Stomach smooth muscle (tissue), 2 donors: ENCODE data around the gene NEK10.

Source experiments
- H3K27ac ChIP-seq: one replicate; pipeline ENCODE4 v1.7.0; 2013; ENCODE audit warnings: mild to moderate bottlenecking, low read length, inconsistent platforms
- H3K27me3 ChIP-seq, 2 donors: one replicate each; pipeline ENCODE4 v1.7.0; 2013; ENCODE audit warnings: low read length in 2 of 2; ENCODE audit not compliant: insufficient read depth in 2 of 2, control insufficient read depth in 1 of 2
- H3K36me3 ChIP-seq, 2 donors: one replicate each; pipeline ENCODE4 v1.7.0; 2013; ENCODE audit warnings: low read length in 2 of 2; ENCODE audit not compliant: control insufficient read depth in 2 of 2, insufficient read depth in 2 of 2
- H3K4me1 ChIP-seq: one replicate; pipeline ENCODE4 v1.7.0; 2013; ENCODE audit warnings: low read length; ENCODE audit not compliant: control insufficient read depth, insufficient read depth
- H3K4me3 ChIP-seq, 2 donors: one replicate each; pipeline ENCODE4 v1.7.0; 2013; ENCODE audit warnings: low read length in 2 of 2
- H3K9ac ChIP-seq, 2 donors: one replicate each; pipeline ENCODE4 v1.7.0; 2013; ENCODE audit warnings: low read length in 2 of 2, mild to moderate bottlenecking in 1 of 2
- H3K9me3 ChIP-seq, 2 donors: one replicate each; pipeline ENCODE4 v1.7.0; 2013; ENCODE audit warnings: low read length in 2 of 2; ENCODE audit not compliant: control insufficient read depth in 2 of 2
- donor health status: healthy.
- donor health status: Pancreatic carcinoma.

Gene NEK10

GRCh38 chr3:27138005-27138404 lies 231.2 kb downstream of the NEK10 start:
- Histone ChIP-seq H3K27ac (no peak overlapping the region), H3K9ac (no peak overlapping the region), H3K4me1 (no peaks in the 10 kb centered on the region), H3K4me3 (no peak overlapping the region), H3K27me3 (no peaks in the 10 kb centered on the region), H3K9me3 (peaks cover 2 to 5% of the 10 kb centered on the region in 2 donors), H3K36me3 (no peaks in the 10 kb centered on the region)

DNA sequence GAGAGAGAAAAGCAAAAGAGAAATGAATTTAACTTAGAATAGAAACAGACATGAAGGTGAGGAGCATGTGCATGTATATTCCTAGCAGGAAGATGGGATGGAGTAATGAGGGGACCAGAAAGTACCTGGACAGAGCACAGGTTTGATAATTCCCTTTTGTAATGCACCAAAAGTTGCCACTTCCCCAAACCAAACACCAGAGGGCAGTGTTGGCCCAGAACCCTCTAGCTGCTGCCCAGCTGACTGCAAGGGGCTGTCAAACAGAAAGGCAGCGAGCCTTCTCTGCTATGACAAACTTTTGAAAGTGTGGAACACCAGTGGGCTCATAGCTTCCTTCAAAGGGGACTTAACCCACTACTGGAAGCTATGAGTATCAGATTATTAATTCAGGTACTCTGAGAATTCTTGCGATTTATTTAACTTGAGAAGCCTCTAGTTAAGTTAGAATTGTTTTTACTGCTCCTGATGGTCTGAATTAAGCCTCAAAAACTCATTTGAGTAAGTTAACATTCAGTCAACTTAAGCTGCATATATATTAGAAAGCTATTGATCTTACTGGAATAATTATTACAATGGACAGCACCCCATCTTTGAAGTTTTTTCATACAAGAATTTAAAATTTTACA lies 234.9 kb downstream of the NEK10 start:
- H3K4me3 ChIP-seq = no peak overlapping the region
- H3K36me3 ChIP-seq = no peaks in the 10 kb centered on the region
- no peaks in the 10 kb centered on the region for H3K27me3 ChIP-seq
- no peak overlapping the region for H3K27ac ChIP-seq
- no peaks in the 10 kb centered on the region for H3K9me3 ChIP-seq
- no peaks in the 10 kb centered on the region for H3K4me1 ChIP-seq
- H3K9ac ChIP-seq = no peak overlapping the region

- no peak overlapping the region for H3K27ac ChIP-seq
- no peaks in the 10 kb centered on the region for H3K9me3 ChIP-seq
- H3K9ac ChIP-seq = no peak overlapping the region
- H3K27me3 ChIP-seq = no peaks in the 10 kb centered on the region
- no peaks in the 10 kb centered on the region for H3K4me1 ChIP-seq
- no peaks in the 10 kb centered on the region for H3K36me3 ChIP-seq
- no peak overlapping the region for H3K4me3 ChIP-seq
Observed at GRCh38 chr3:27133060-27133459, 236.1 kb downstream of the NEK10 start.

DNA sequence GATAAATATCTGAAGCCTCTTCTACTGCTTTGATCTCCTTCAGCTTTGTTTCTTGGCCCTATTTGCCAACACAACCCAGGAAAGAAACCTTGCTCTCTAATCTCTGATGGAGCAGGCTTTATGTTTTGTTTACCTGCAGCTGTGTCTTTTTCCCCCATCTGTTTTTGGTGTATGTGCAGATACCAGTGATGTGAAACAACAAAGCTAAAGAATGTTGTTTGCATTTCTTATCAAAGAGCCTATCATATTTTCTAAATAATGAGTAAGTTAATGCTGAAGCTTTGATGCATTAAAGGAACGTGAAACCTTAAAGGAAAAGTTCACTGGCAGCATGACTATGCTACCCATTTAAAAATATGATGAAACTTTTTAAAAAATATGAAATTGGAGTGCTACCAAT lies 238.4 kb downstream of the NEK10 start:
- no peaks in the 10 kb centered on the region for H3K9me3 ChIP-seq
- H3K9ac ChIP-seq = no peak overlapping the region
- no peaks in the 10 kb centered on the region for H3K27me3 ChIP-seq
- H3K4me1 ChIP-seq = no peaks in the 10 kb centered on the region
- H3K36me3 ChIP-seq = no peaks in the 10 kb centered on the region
- H3K4me3 ChIP-seq = no peak overlapping the region
- H3K27ac ChIP-seq = no peak overlapping the region

GRCh38 chr3:27127879-27128278 lies 241.3 kb downstream of the NEK10 start:
- no peaks in the 10 kb centered on the region for H3K27me3 ChIP-seq
- no peaks in the 10 kb centered on the region for H3K36me3 ChIP-seq
- H3K9me3 ChIP-seq = no peaks in the 10 kb centered on the region
- no peak overlapping the region for H3K4me3 ChIP-seq
- H3K9ac ChIP-seq = no peak overlapping the region
- no peak overlapping the region for H3K27ac ChIP-seq
- no peaks in the 10 kb centered on the region for H3K4me1 ChIP-seq

- Histone ChIP-seq H3K36me3 (no peaks in the 10 kb centered on the region), H3K27me3 (no peaks in the 10 kb centered on the region), H3K9me3 (no peaks in the 10 kb centered on the region), H3K27ac (no peak overlapping the region), H3K4me1 (no peaks in the 10 kb centered on the region), H3K4me3 (no peak overlapping the region), H3K9ac (no peak overlapping the region)
Observed at GRCh38 chr3:27127195-27127594, 242.0 kb downstream of the NEK10 start.

- no peaks in the 10 kb centered on the region for H3K36me3 ChIP-seq
- no peaks in the 10 kb centered on the region for H3K4me1 ChIP-seq
- no peak overlapping the region for H3K4me3 ChIP-seq
- H3K27me3 ChIP-seq = no peaks in the 10 kb centered on the region
- H3K9me3 ChIP-seq = no peaks in the 10 kb centered on the region
- no peak overlapping the region for H3K9ac ChIP-seq
- H3K27ac ChIP-seq = no peak overlapping the region
Observed at GRCh38 chr3:27125821-27126501, 243.2 kb downstream of the NEK10 start.

DNA sequence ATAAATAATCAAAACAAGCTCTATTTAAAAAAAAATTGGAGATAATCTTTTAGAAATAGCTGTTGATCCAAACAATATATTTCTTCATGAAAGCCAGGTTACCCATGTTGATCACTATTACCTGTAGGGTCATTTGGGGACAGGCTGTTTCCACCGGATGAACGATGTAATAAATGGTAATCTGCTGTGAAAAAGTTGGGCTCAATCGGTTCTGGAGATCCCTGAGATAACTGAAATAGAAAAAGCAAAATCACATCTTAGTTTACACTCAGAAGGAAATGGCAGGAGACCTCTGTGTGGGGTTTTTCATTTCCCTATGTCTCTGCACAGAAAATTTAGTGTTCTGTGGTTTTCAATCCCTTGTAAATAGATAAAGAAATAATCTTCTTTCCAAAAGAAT lies 249.5 kb downstream of the NEK10 start:
- Histone ChIP-seq H3K4me1 (no peaks in the 10 kb centered on the region), H3K4me3 (no peak overlapping the region)

DNA sequence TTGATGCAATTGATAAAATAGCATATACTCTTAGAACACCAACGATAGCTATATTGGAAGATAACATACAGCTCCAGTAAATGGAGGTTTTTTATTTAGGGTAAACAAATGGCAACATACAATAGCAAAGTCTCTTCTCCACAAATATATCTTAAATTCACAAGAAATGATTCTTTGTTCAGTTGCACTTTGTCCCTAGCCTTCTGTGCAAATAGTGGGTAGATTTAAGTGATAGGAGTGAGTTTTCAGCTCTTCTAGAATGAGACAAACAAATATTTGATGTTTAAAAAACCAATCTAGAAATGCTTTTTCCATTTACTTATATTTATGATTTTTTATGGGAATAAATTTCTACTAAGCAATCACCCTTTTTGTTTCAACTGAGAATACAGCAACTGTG lies 253.8 kb downstream of the NEK10 start:
- Histone ChIP-seq H3K4me3 (no peak overlapping the region), H3K9me3 (no peaks in the 10 kb centered on the region), H3K27ac (no peak overlapping the region), H3K4me1 (no peaks in the 10 kb centered on the region), H3K27me3 (no peaks in the 10 kb centered on the region), H3K36me3 (no peaks in the 10 kb centered on the region), H3K9ac (no peak overlapping the region)

More for the DNA sequence above, 249.5 kb downstream of the NEK10 start:
- Histone ChIP-seq H3K9me3 (no peaks in the 10 kb centered on the region), H3K9ac (no peak overlapping the region), H3K36me3 (no peaks in the 10 kb centered on the region), H3K27me3 (no peaks in the 10 kb centered on the region), H3K27ac (no peak overlapping the region)

DNA sequence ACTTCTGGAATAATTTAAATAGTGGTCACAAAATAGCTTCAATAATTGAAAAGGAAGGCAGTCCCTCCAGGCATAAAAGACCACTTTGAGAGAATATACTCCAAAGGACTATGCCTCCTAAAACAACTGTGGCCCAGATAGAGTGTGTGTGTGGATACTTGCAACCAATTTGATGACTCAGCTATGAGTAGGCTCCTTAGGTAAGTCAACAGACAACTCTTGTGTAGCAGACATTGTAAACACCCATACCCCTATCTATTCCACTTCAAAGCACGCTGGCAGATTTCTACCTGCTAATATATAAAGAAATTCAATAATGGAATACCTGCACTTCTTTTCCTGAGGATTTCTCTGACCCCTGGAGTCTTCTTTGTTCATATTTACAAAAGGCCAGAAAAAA lies 254.5 kb downstream of the NEK10 start:
- Histone ChIP-seq H3K36me3 (no peaks in the 10 kb centered on the region), H3K27ac (no peak overlapping the region), H3K9me3 (no peaks in the 10 kb centered on the region), H3K4me1 (no peaks in the 10 kb centered on the region), H3K27me3 (no peaks in the 10 kb centered on the region), H3K4me3 (no peak overlapping the region), H3K9ac (no peak overlapping the region)

DNA sequence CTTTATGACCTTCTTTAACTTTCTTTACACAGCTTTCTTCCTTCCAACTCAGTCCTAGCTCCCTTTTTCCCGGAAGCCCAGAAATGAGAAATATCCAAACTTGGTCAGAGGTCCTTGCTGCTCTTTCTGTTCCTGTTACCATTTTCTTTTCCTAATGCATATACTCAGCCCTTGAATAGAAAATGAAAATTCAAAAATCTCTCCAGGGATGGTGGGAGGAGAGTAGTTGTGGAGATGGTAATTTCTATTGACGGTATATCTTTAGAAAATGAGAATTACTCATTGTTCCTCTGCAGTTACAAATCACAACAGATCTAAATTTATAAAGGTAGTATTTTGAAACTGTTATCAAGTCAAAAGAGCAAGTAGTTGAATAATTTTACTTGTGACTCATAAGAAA lies 255.1 kb downstream of the NEK10 start:
- Histone ChIP-seq H3K27ac (no peak overlapping the region), H3K4me1 (no peaks in the 10 kb centered on the region), H3K9ac (no peak overlapping the region), H3K9me3 (no peaks in the 10 kb centered on the region), H3K27me3 (no peaks in the 10 kb centered on the region), H3K36me3 (no peaks in the 10 kb centered on the region), H3K4me3 (no peak overlapping the region)
